ENCODE data around the gene IGLL1. TPM values are rescaled to one million over a fixed set of nuclear protein-coding genes. Genes with fewer than 3 reads are reported as not detected.
"Not testable (repeated sequence)": the region's sequence is repeated elsewhere in the genome, so short reads cannot be mapped to it uniquely, and the experiment has no call there.

The IGLL1 gene
- total and polyA plus RNA-seq, 2 experiments from 2014 or later: not detected

DNA sequence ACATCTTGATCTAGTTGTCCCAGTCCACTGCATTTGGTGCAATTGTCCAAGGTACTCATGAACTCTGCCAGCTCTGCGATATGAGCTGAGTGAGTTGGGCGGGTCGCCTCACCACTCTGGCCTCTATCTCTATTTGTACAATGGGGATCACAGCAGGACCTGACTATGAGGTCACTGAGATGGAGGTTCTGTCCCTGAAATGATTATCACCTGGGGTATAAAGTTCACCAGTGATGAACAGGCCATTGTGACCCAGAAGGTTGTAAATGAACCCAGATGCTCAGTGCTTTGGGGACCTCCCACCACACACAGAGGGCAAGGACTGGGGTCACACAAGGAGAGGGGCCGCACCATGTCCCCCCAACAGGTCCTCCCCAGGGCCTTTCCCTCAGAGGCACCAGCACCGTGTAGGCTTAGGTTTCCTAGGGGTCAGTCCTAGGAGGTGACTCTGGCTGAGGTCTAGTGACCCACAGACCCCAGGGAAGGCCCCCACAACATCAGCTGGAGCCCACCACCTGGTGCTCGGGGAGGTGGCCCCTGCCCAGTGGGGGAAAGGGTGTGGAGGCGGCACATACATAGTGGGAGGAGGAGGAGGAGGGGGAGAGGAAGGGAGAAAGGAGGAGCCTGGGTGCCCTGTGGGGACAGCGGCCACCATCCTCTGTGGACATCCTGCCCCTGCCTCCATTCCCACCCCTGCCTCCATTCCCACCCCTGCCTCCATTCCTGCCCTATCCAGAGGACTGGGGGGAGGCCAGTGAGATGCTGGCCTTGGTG is 25.0 kb upstream of the IGLL1 start:
- H3K9me2 ChIP-seq (replicated peaks; ENCODE audit: insufficient read depth): no peaks in the 10 kb centered on the region
- H3K36me3 ChIP-seq (replicated peaks; ENCODE audit: insufficient read depth, low read depth): no peaks in the 10 kb centered on the region
- H3K79me2 ChIP-seq: no peaks in the 10 kb centered on the region
- no peaks in the 10 kb centered on the region for H3K9me3 ChIP-seq (ENCODE audit: low read depth)
- TF ChIP-seq EZH2 (IDR thresholded peaks at IDR 0.05; ENCODE audit: borderline replicate concordance): no peak
- TF ChIP-seq EZH2phosphoT487 (IDR thresholded peaks at IDR 0.05; ENCODE audit: low read depth, severe bottlenecking, unreplicated experiment): no peak
- TF ChIP-seq, protein P1, sequence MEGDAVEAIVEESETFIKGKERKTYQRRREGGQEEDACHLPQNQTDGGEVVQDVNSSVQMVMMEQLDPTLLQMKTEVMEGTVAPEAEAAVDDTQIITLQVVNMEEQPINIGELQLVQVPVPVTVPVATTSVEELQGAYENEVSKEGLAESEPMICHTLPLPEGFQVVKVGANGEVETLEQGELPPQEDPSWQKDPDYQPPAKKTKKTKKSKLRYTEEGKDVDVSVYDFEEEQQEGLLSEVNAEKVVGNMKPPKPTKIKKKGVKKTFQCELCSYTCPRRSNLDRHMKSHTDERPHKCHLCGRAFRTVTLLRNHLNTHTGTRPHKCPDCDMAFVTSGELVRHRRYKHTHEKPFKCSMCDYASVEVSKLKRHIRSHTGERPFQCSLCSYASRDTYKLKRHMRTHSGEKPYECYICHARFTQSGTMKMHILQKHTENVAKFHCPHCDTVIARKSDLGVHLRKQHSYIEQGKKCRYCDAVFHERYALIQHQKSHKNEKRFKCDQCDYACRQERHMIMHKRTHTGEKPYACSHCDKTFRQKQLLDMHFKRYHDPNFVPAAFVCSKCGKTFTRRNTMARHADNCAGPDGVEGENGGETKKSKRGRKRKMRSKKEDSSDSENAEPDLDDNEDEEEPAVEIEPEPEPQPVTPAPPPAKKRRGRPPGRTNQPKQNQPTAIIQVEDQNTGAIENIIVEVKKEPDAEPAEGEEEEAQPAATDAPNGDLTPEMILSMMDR (IDR thresholded peaks at IDR 0.05; ENCODE audit: poor library complexity): no peak
- H3K4me1 ChIP-seq (ENCODE audit: insufficient read depth): peaks cover 4% of the 10 kb centered on the region
- no peaks in the 10 kb centered on the region for H4K20me1 ChIP-seq (ENCODE audit: insufficient read depth, poor library complexity, severe bottlenecking)
- no peak overlapping the region for H3K4me2 ChIP-seq
- peak; percentile 46 for DNase-seq (ENCODE audit: low spot score)
- 71% methylated on average over 7 of the region's 8 CpGs for WGBS (ENCODE audit: low lambda C conversion rate, missing lambda C conversion rate)
- H2AFZ ChIP-seq: no peak overlapping the region
- no peak overlapping the region for H3K4me3 ChIP-seq
- H3K27ac ChIP-seq: no peak overlapping the region
- no peaks in the 10 kb centered on the region for H3K27me3 ChIP-seq

DNA sequence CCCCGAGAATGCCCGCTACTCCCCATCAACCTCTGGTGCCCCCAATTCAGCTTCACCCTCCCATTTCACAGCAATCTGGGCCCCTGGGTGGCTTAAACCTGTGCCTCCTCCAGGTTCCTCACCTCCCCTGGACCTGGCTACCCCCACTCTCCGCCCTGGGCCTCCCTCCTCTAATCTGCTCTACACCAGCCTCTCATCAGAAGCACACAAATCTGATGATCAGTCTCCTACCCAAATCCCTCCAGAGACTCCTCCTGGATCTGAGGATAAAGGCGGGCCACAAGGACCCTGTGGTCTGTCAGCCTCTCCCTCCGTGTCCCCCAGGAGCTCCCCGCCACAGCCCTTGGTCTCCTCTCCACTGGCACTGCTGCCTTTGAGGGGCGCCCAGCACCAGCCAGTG is 23.2 kb upstream of the IGLL1 start:
- Histone ChIP-seq H3K4me3 (no peak overlapping the region), H3K27ac (no peak overlapping the region), H4K20me1 (ENCODE audit: insufficient read depth, poor library complexity, severe bottlenecking) (no peaks in the 10 kb centered on the region), H3K9me2 (replicated peaks; ENCODE audit: insufficient read depth) (no peaks in the 10 kb centered on the region), H3K9me3 (ENCODE audit: low read depth) (no peaks in the 10 kb centered on the region), H3K36me3 (replicated peaks; ENCODE audit: insufficient read depth, low read depth) (no peaks in the 10 kb centered on the region), H3K4me1 (ENCODE audit: insufficient read depth) (peaks cover 4% of the 10 kb centered on the region), H3K4me2 (no peak overlapping the region), H3K27me3 (no peaks in the 10 kb centered on the region), H3K79me2 (no peaks in the 10 kb centered on the region), H2AFZ (no peak overlapping the region)
- TF ChIP-seq EZH2phosphoT487 (IDR thresholded peaks at IDR 0.05; ENCODE audit: low read depth, severe bottlenecking, unreplicated experiment) (no peak), EZH2 (IDR thresholded peaks at IDR 0.05; ENCODE audit: borderline replicate concordance) (no peak)
- TF ChIP-seq, protein P1 (IDR thresholded peaks at IDR 0.05; ENCODE audit: poor library complexity): no peak
- 87% methylated on average over 7 of the region's 7 CpGs for WGBS (ENCODE audit: low lambda C conversion rate, missing lambda C conversion rate)
- no peak for DNase-seq (ENCODE audit: low spot score)

DNA sequence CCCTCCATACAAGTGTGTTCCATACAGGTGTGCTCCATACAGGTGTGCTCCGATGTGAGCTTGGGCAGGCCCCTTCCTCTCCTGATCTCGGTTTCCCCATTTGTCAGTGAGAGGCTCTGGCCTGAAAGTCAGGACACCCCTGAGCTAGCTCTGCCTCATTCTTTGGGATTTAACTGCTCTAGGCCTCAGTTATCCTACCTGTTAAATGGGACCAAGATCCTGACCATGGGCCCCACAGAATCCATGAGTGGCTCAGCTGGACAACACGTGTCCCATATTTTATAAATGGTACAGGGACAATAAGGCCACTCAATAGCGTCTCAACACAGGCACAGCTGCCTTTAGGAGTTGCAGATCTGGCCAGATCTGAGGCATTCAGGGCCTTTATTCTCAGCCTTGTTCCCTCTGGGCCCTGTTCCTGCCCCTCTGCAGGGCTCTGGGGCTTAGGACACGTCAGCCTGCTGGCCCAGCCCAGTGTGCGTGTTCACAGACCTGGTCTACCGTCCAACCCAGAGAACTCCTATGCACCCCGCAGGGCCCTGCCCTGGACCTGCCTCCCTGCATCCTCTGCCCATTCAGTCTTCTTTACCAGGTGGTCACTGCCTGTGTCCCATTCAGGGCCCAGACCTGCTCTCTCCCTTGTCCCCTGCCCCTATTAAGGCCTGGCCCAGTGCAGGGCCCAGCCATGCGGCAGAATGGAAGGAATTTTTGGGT is 18.9 kb upstream of the IGLL1 start:
- H3K4me3 ChIP-seq: no peak overlapping the region
- no peaks in the 10 kb centered on the region for H3K4me1 ChIP-seq (ENCODE audit: insufficient read depth)
- TF ChIP-seq EZH2 (IDR thresholded peaks at IDR 0.05; ENCODE audit: borderline replicate concordance): no peak
- TF ChIP-seq EZH2phosphoT487 (IDR thresholded peaks at IDR 0.05; ENCODE audit: low read depth, severe bottlenecking, unreplicated experiment): no peak
- TF ChIP-seq, protein P1 (IDR thresholded peaks at IDR 0.05; ENCODE audit: poor library complexity): no peak
- DNase-seq (ENCODE audit: low spot score): no peak
- no peaks in the 10 kb centered on the region for H4K20me1 ChIP-seq (ENCODE audit: insufficient read depth, poor library complexity, severe bottlenecking)
- no peak overlapping the region for H3K4me2 ChIP-seq
- WGBS (ENCODE audit: low lambda C conversion rate, missing lambda C conversion rate): 96% methylated on average over 9 of the region's 9 CpGs
- H3K27ac ChIP-seq: no peak overlapping the region
- H3K27me3 ChIP-seq: no peaks in the 10 kb centered on the region
- no peaks in the 10 kb centered on the region for H3K36me3 ChIP-seq (replicated peaks; ENCODE audit: insufficient read depth, low read depth)
- H3K9me2 ChIP-seq (replicated peaks; ENCODE audit: insufficient read depth): no peaks in the 10 kb centered on the region
- H3K9me3 ChIP-seq (ENCODE audit: low read depth): no peaks in the 10 kb centered on the region
- no peaks in the 10 kb centered on the region for H3K79me2 ChIP-seq
- no peak overlapping the region for H2AFZ ChIP-seq

DNA sequence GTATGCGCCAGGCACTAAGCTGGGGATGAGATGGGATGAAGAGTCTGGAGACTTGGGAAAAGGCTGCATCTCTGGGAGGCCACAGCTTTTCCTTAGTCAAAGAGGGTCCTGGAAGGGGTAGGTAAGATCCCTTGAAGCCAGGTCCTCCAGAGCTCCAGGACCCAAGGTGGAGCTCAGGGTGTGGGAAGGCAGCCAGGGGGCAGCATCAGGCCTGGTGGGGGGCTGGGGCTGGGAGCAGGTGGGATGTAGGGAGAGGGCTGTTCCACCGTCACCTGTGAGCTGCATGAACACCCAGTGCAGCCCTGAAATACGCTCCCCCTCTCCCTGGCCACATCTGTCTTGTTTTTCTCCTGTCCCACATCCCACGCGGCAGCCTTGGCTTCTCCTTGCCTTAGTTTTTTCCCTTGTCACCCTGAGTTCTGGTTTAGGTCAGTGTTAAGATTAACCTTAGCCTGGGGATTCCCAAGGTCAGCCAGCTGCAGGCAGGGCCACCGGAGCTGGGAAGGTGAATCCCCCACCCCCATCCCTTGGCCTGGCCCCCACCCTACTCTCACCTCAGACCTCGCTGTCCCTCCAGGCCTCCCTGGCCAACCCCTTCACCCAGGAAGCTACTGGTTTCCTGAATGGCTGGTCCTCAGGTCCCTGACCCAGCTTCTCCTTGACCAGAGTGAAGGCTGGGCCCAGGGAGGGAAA is 17.6 kb upstream of the IGLL1 start:
- H3K9me2 ChIP-seq (replicated peaks; ENCODE audit: insufficient read depth); DNase-seq (ENCODE audit: low spot score); H3K27ac ChIP-seq; H4K20me1 ChIP-seq (ENCODE audit: insufficient read depth, poor library complexity, severe bottlenecking); H3K79me2 ChIP-seq; H3K4me1 ChIP-seq (ENCODE audit: insufficient read depth); H3K4me3 ChIP-seq; H2AFZ ChIP-seq; H3K4me2 ChIP-seq; H3K36me3 ChIP-seq (replicated peaks; ENCODE audit: insufficient read depth, low read depth); H3K9me3 ChIP-seq (ENCODE audit: low read depth); H3K27me3 ChIP-seq: not testable (repeated sequence)
- WGBS (ENCODE audit: low lambda C conversion rate, missing lambda C conversion rate): 74% methylated on average over 5 of the region's 7 CpGs

DNA sequence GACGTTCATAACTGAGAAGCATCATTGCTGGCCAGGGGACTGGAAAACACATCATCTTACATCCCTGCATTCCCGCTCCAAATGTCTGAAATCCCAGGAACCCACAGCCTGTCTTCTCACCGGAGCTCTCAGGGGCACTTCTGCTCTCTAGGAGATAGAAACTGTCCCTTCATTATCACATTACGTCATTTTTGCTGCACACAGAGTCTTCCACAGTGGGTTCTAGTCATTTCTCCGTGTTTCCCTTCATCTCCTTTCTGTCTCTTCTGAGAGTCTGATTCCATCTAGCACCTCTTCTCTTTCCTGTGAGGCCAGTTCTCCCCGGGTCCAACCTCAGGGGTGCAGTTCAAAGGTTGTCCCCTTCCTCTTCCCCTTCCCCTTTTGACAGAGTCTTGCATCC is 15.8 kb upstream of the IGLL1 start:
- H3K27ac ChIP-seq; H3K9me3 ChIP-seq (ENCODE audit: low read depth); H3K9me2 ChIP-seq (replicated peaks; ENCODE audit: insufficient read depth); H3K4me1 ChIP-seq (ENCODE audit: insufficient read depth); DNase-seq (ENCODE audit: low spot score); H3K36me3 ChIP-seq (replicated peaks; ENCODE audit: insufficient read depth, low read depth); H2AFZ ChIP-seq; H4K20me1 ChIP-seq (ENCODE audit: insufficient read depth, poor library complexity, severe bottlenecking); H3K79me2 ChIP-seq; H3K4me2 ChIP-seq; H3K4me3 ChIP-seq; H3K27me3 ChIP-seq: not testable (repeated sequence)
- 60% methylated on average over 6 of the region's 6 CpGs for WGBS (ENCODE audit: low lambda C conversion rate, missing lambda C conversion rate)
